GM10847 (cell line): Measurements from ENCODE around the gene TAF1C.

Experiments used
- POLR2A ChIP-seq: IDR thresholded peaks from 2 replicates; pipeline ENCODE4 v1.6.1; 2011; ENCODE audit not compliant: insufficient read length; ENCODE audit errors: extremely low read depth

TAF1C gene

GRCh38 chr16:84196101-84196500, 9.2 kb upstream of the TAF1C start:
- TF ChIP-seq POLR2A, result no peak

- no peak for TF ChIP-seq POLR2A
Measured at GRCh38 chr16:84195201-84196093, 8.6 kb upstream of the TAF1C start.

- TF ChIP-seq POLR2A, result no peak
Measured at GRCh38 chr16:84194470-84195200, 7.8 kb upstream of the TAF1C start.

GRCh38 chr16:84194018-84194417, 7.2 kb upstream of the TAF1C start:
- no peak for TF ChIP-seq POLR2A

GRCh38 chr16:84193480-84193879, 6.6 kb upstream of the TAF1C start:
- no peak for TF ChIP-seq POLR2A

GRCh38 chr16:84191466-84191865, 4.6 kb upstream of the TAF1C start:
- TF ChIP-seq POLR2A, result no peak

GRCh38 chr16:84190731-84191388, 4.0 kb upstream of the TAF1C start, which contains the start of gene ADAD2:
Gene ADAD2 (plus strand): TSS chr16:84191157. CDS start chr16:84191231, 74 bp downstream.
- no peak for TF ChIP-seq POLR2A

GRCh38 chr16:84184775-84185174, 2.1 kb downstream of the TAF1C start:
- no peak for TF ChIP-seq POLR2A

GRCh38 chr16:84183911-84184591, 2.8 kb downstream of the TAF1C start:
- no peak for TF ChIP-seq POLR2A

GRCh38 chr16:84183572-84183875, 3.3 kb downstream of the TAF1C start:
- TF ChIP-seq POLR2A, result no peak

- TF ChIP-seq POLR2A, result no peak
Measured at GRCh38 chr16:84182680-84183571, 3.9 kb downstream of the TAF1C start.

GRCh38 chr16:84182104-84182503, 4.8 kb downstream of the TAF1C start:
- TF ChIP-seq POLR2A, result no peak

GRCh38 chr16:84181144-84181915, 5.5 kb downstream of the TAF1C start:
- TF ChIP-seq POLR2A, result no peak

- TF ChIP-seq POLR2A, result no peak
Measured at GRCh38 chr16:84180519-84181140, 6.2 kb downstream of the TAF1C start.
